WTC11 (cell line): ENCODE measurements around the gene GRM1.

Source experiments
- ATF2 ChIP-seq: sonication (generic); formaldehyde crosslinking; IDR thresholded peaks from 2 replicates; pipeline ENCODE4 v1.8.1; 2022; ENCODE audit warnings: low read depth, missing genetic modification reagents, borderline replicate concordance
- ETV6 ChIP-seq: sonication (generic); formaldehyde crosslinking; IDR thresholded peaks from 2 replicates; pipeline ENCODE4 v1.8.1; 2022; ENCODE audit warnings: mild to moderate bottlenecking, missing genetic modification reagents
- GABPB1 ChIP-seq: sonication (generic); formaldehyde crosslinking; IDR thresholded peaks from 2 replicates; pipeline ENCODE4 v1.8.1; 2023; ENCODE audit warnings: mild to moderate bottlenecking, missing genetic modification reagents
- HMGXB4 ChIP-seq: sonication (generic); formaldehyde crosslinking; IDR thresholded peaks from 2 replicates; pipeline ENCODE4 v1.8.1; 2023; ENCODE audit warnings: mild to moderate bottlenecking, moderate library complexity, missing genetic modification reagents
- MLX ChIP-seq: sonication (generic); formaldehyde crosslinking; IDR thresholded peaks from 2 replicates; pipeline ENCODE4 v1.8.1; 2023; ENCODE audit warnings: mild to moderate bottlenecking, missing genetic modification reagents, moderate library complexity
- NFYB ChIP-seq: sonication (generic); formaldehyde crosslinking; conservative IDR thresholded peaks from 2 replicates; pipeline ENCODE4 v1.8.0; 2022; ENCODE audit warnings: low read depth, missing genetic modification reagents
- NR1H2 ChIP-seq: sonication (generic); formaldehyde crosslinking; IDR thresholded peaks from 2 replicates; pipeline ENCODE4 v1.9.0; 2021; ENCODE audit warnings: mild to moderate bottlenecking, moderate library complexity, missing genetic modification reagents
- NR2C2 ChIP-seq: sonication (generic); formaldehyde crosslinking; IDR thresholded peaks from 2 replicates; pipeline ENCODE4 v1.8.0; 2022; ENCODE audit warnings: mild to moderate bottlenecking, missing genetic modification reagents
- ZNF219 ChIP-seq: sonication (generic); formaldehyde crosslinking; IDR thresholded peaks from 2 replicates; pipeline ENCODE4 v1.8.0; 2023; ENCODE audit warnings: missing genetic modification reagents, mild to moderate bottlenecking, borderline replicate concordance
- TF ChIP-seq, protein P1 (sequence below): fragments of 200-600 bp; IDR thresholded peaks from 2 replicates; pipeline ENCODE4 v1.8.0; 2022; ENCODE audit warnings: antibody characterized with exemption
- TF ChIP-seq, protein P2 (sequence below): sonication (generic); formaldehyde crosslinking; IDR thresholded peaks from 2 replicates; pipeline ENCODE4 v1.8.0; 2022; ENCODE audit warnings: mild to moderate bottlenecking, missing genetic modification reagents

DNA sequence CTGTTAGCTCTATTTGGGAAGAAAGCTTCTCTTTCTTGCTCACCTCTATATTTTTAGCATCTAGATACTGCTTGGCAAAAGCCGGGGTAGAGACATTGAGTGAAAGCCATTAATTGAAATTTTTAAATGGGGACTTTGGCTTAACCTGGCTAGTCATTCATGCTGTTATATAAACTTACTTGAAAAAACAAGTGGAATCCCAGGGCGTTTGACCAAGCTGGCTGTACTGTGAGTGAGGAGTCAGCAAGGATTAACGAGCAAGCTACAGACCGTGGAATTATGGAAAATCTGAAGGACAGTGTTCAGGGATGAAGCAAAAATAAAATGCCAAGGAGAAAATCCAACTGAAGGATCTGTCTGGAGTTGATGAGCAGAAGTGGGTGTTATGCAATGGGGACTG is 232.0 kb downstream of the GRM1 start:
- TF ChIP-seq ZNF219 (CRISPR knock-in tag) (no peak), NR2C2 (CRISPR knock-in tag) (no peak), NR1H2 (no peak), NFYB (no peak), GABPB1 (CRISPR knock-in tag) (no peak), ATF2 (CRISPR knock-in tag) (no peak), ETV6 (CRISPR knock-in tag) (no peak), HMGXB4 (CRISPR knock-in tag) (no peak), MLX (CRISPR knock-in tag) (no peak)
- TF ChIP-seq, protein P1, sequence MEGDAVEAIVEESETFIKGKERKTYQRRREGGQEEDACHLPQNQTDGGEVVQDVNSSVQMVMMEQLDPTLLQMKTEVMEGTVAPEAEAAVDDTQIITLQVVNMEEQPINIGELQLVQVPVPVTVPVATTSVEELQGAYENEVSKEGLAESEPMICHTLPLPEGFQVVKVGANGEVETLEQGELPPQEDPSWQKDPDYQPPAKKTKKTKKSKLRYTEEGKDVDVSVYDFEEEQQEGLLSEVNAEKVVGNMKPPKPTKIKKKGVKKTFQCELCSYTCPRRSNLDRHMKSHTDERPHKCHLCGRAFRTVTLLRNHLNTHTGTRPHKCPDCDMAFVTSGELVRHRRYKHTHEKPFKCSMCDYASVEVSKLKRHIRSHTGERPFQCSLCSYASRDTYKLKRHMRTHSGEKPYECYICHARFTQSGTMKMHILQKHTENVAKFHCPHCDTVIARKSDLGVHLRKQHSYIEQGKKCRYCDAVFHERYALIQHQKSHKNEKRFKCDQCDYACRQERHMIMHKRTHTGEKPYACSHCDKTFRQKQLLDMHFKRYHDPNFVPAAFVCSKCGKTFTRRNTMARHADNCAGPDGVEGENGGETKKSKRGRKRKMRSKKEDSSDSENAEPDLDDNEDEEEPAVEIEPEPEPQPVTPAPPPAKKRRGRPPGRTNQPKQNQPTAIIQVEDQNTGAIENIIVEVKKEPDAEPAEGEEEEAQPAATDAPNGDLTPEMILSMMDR, result no peak
- TF ChIP-seq, protein P2, sequence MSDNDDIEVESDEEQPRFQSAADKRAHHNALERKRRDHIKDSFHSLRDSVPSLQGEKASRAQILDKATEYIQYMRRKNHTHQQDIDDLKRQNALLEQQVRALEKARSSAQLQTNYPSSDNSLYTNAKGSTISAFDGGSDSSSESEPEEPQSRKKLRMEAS (CRISPR knock-in tag), result no peak
